Measurements from ENCODE around the gene JPT2. TPM values are rescaled to one million over a fixed set of nuclear protein-coding genes. Genes with fewer than 3 reads are reported as not detected.

The JPT2 gene
- total RNA-seq, 4 donors from 2014 or later = 22.6 to 59.2 (median 35.0) TPM

GRCh38 chr16:1665829-1666228 is 12.2 kb upstream of the JPT2 start:
- no peak for DNase-seq (ENCODE audit: low spot score in 2 of 2)
- TF ChIP-seq, protein P1, sequence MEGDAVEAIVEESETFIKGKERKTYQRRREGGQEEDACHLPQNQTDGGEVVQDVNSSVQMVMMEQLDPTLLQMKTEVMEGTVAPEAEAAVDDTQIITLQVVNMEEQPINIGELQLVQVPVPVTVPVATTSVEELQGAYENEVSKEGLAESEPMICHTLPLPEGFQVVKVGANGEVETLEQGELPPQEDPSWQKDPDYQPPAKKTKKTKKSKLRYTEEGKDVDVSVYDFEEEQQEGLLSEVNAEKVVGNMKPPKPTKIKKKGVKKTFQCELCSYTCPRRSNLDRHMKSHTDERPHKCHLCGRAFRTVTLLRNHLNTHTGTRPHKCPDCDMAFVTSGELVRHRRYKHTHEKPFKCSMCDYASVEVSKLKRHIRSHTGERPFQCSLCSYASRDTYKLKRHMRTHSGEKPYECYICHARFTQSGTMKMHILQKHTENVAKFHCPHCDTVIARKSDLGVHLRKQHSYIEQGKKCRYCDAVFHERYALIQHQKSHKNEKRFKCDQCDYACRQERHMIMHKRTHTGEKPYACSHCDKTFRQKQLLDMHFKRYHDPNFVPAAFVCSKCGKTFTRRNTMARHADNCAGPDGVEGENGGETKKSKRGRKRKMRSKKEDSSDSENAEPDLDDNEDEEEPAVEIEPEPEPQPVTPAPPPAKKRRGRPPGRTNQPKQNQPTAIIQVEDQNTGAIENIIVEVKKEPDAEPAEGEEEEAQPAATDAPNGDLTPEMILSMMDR (IDR thresholded peaks at IDR 0.05) = no peak
- TF ChIP-seq EP300 (IDR thresholded peaks at IDR 0.05) (no peak), POLR2A (IDR thresholded peaks at IDR 0.05) (no peak), POLR2AphosphoS5 (IDR thresholded peaks at IDR 0.05) (no peak)
- no peak overlapping the region for H3K27ac ChIP-seq
- 88% methylated on average over 8 of the region's 15 CpGs for WGBS
- H3K27me3 ChIP-seq = no peaks in the 10 kb centered on the region
- no peaks in the 10 kb centered on the region for H3K9me3 ChIP-seq
- H3K36me3 ChIP-seq = peaks cover 96% of the 10 kb centered on the region
- no peaks in the 10 kb centered on the region for H3K4me1 ChIP-seq
- H3K4me3 ChIP-seq = no peak overlapping the region

GRCh38 chr16:1666316-1666715 is 11.8 kb upstream of the JPT2 start:
- TF ChIP-seq POLR2A (IDR thresholded peaks at IDR 0.05) (no peak), POLR2AphosphoS5 (IDR thresholded peaks at IDR 0.05) (no peak), EP300 (IDR thresholded peaks at IDR 0.05) (no peak)
- TF ChIP-seq, protein P1 (IDR thresholded peaks at IDR 0.05) = no peak
- no peak overlapping the region for H3K4me3 ChIP-seq
- WGBS = 95% methylated on average over 13 of the region's 13 CpGs
- no peak for DNase-seq (ENCODE audit: low spot score in 2 of 2)
- H3K27ac ChIP-seq = no peak overlapping the region
- H3K36me3 ChIP-seq = peaks cover 98% of the 10 kb centered on the region
- no peaks in the 10 kb centered on the region for H3K4me1 ChIP-seq
- H3K27me3 ChIP-seq = no peaks in the 10 kb centered on the region
- no peaks in the 10 kb centered on the region for H3K9me3 ChIP-seq

GRCh38 chr16:1667271-1667670 is 10.8 kb upstream of the JPT2 start:
- Histone ChIP-seq H3K27me3 (no peaks in the 10 kb centered on the region), H3K4me1 (no peaks in the 10 kb centered on the region), H3K9me3 (no peaks in the 10 kb centered on the region), H3K27ac (no peak overlapping the region), H3K4me3 (no peak overlapping the region), H3K36me3 (peaks cover 100% of the 10 kb centered on the region)
- WGBS = 70% methylated on average over 2 of the region's 8 CpGs
- TF ChIP-seq, protein P1 (IDR thresholded peaks at IDR 0.05) = no peak
- no peak for TF ChIP-seq POLR2AphosphoS5 (IDR thresholded peaks at IDR 0.05)
- no peak for TF ChIP-seq EP300 (IDR thresholded peaks at IDR 0.05)
- no peak for TF ChIP-seq POLR2A (IDR thresholded peaks at IDR 0.05)
- DNase-seq (ENCODE audit: low spot score in 2 of 2) = no peak

- DNase-seq (ENCODE audit: low spot score in 2 of 2) = no peak
- no peak overlapping the region for H3K4me3 ChIP-seq
- H3K27me3 ChIP-seq = no peaks in the 10 kb centered on the region
- 94% methylated on average over 11 of the region's 14 CpGs for WGBS
- H3K9me3 ChIP-seq = no peaks in the 10 kb centered on the region
- peaks cover 100% of the 10 kb centered on the region for H3K36me3 ChIP-seq
- TF ChIP-seq EP300 (IDR thresholded peaks at IDR 0.05) (no peak), POLR2A (IDR thresholded peaks at IDR 0.05) (no peak), POLR2AphosphoS5 (IDR thresholded peaks at IDR 0.05) (no peak)
- TF ChIP-seq, protein P1 (IDR thresholded peaks at IDR 0.05) = no peak
- no peaks in the 10 kb centered on the region for H3K4me1 ChIP-seq
- H3K27ac ChIP-seq = no peak overlapping the region
These were observed 10.2 kb upstream of the JPT2 start for GRCh38 chr16:1667916-1668315.

GRCh38 chr16:1668612-1669319 is 9.3 kb upstream of the JPT2 start:
- H3K27ac ChIP-seq = no peak overlapping the region
- no peak overlapping the region for H3K4me3 ChIP-seq
- H3K36me3 ChIP-seq = peaks cover 100% of the 10 kb centered on the region
- TF ChIP-seq, protein P1 (IDR thresholded peaks at IDR 0.05) = no peak
- TF ChIP-seq POLR2AphosphoS5 (IDR thresholded peaks at IDR 0.05) (no peak), EP300 (IDR thresholded peaks at IDR 0.05) (no peak), POLR2A (IDR thresholded peaks at IDR 0.05) (no peak)
- 94% methylated on average over 12 of the region's 23 CpGs for WGBS
- no peaks in the 10 kb centered on the region for H3K9me3 ChIP-seq
- no peaks in the 10 kb centered on the region for H3K27me3 ChIP-seq
- H3K4me1 ChIP-seq = no peaks in the 10 kb centered on the region
- DNase-seq (ENCODE audit: low spot score in 2 of 2) = no peak

Measured in suprapubic skin (tissue), 4 donors.